HG03558 (cell line): ENCODE data around the gene RPS21.

ENCODE experiments used
- ATAC-seq: cut with Tn5 transposase; IDR thresholded peaks from one replicate; pipeline ENCODE4 v1.9.1; 2021; ENCODE audit warnings: moderate number of reproducible peaks; ENCODE audit not compliant: unreplicated experiment; ENCODE audit errors: extremely low read depth

Gene RPS21

GRCh38 chr20:62376112-62377063 is 10.5 kb upstream of the RPS21 start:
- ATAC-seq = no peak

GRCh38 chr20:62377064-62377461 is 9.8 kb upstream of the RPS21 start:
- no peak for ATAC-seq

- no peak for ATAC-seq
Measured at GRCh38 chr20:62377615-62378178, 9.2 kb upstream of the RPS21 start.

- ATAC-seq = no peak
Measured at GRCh38 chr20:62378215-62378614, 8.7 kb upstream of the RPS21 start.

GRCh38 chr20:62381202-62381797 is 5.6 kb upstream of the RPS21 start:
- ATAC-seq = no peak

GRCh38 chr20:62381842-62382241 is 5.1 kb upstream of the RPS21 start:
- ATAC-seq = no peak

- ATAC-seq = no peak
Measured at GRCh38 chr20:62382306-62383198, 4.4 kb upstream of the RPS21 start.

GRCh38 chr20:62387219-62387913 is 463 bp downstream of the RPS21 start:
- ATAC-seq = no peak

- ATAC-seq = no peak
Measured at GRCh38 chr20:62387933-62388635, 1.2 kb downstream of the RPS21 start.

GRCh38 chr20:62388839-62389600 is 2.1 kb downstream of the RPS21 start:
- no peak for ATAC-seq

- ATAC-seq = no peak
Measured at GRCh38 chr20:62389601-62390087, 2.7 kb downstream of the RPS21 start.

GRCh38 chr20:62390317-62391164 is 3.6 kb downstream of the RPS21 start:
- no peak for ATAC-seq

GRCh38 chr20:62391165-62392076 is 4.5 kb downstream of the RPS21 start:
- ATAC-seq = no peak

- ATAC-seq = no peak
Measured at GRCh38 chr20:62392077-62392418, 5.1 kb downstream of the RPS21 start.

GRCh38 chr20:62392621-62393334 is 5.9 kb downstream of the RPS21 start:
- ATAC-seq = no peak

- ATAC-seq = no peak
Measured at GRCh38 chr20:62393335-62393665, 6.4 kb downstream of the RPS21 start.
